ENCODE data around the gene MEIOB. TPM values are rescaled to one million over a fixed set of nuclear protein-coding genes. Genes with fewer than 3 reads are reported as not detected.

The MEIOB gene
- total RNA-seq, 2 donors from 2014 or later: 0.26 TPM; not detected in 1

GRCh38 chr16:1785846-1786170, 86.2 kb downstream of the MEIOB start:
- TF ChIP-seq CTCF (IDR thresholded peaks at IDR 0.05) (no peak), POLR2A (IDR thresholded peaks at IDR 0.05) (no peak)
- Histone ChIP-seq H3K27ac (no peak overlapping the region), H3K4me3 (no peak overlapping the region), H3K4me1 (peaks cover 36% of the 10 kb centered on the region), H3K36me3 (replicated peaks in 1 of 2; ENCODE audit: insufficient read depth in 1 of 2, low read depth in 2 of 2) (peaks cover 0 to 6% of the 10 kb centered on the region in 2 donors), H3K9me3 (no peaks in the 10 kb centered on the region), H3K27me3 (no peaks in the 10 kb centered on the region)
- ATAC-seq (no peak), DNase-seq (peak in 1 of 4 donors; percentile 8)
- intact Hi-C loops (cut with DNase I): no loop called here
- WGBS, 2 donors: 88 to 94% methylated on average over 10 to 14 of the region's 14 CpGs

GRCh38 chr16:1784977-1785845, 86.8 kb downstream of the MEIOB start:
- ATAC-seq: no peak
- no peaks in the 10 kb centered on the region for H3K9me3 ChIP-seq
- H3K27me3 ChIP-seq: no peaks in the 10 kb centered on the region
- H3K4me1 ChIP-seq: peaks cover 42% of the 10 kb centered on the region
- intact Hi-C loops (cut with DNase I): no loop called here
- peaks cover 0 to 6% of the 10 kb centered on the region in 2 donors for H3K36me3 ChIP-seq (replicated peaks in 1 of 2; ENCODE audit: insufficient read depth in 1 of 2, low read depth in 2 of 2)
- peak in 2 of 4 donors; percentile 6 to 9 for DNase-seq
- 75 to 85% methylated on average over 19 to 26 of the region's 26 CpGs for WGBS, 2 donors
- no peak for TF ChIP-seq CTCF (IDR thresholded peaks at IDR 0.05)
- TF ChIP-seq POLR2A (IDR thresholded peaks at IDR 0.05): no peak
- no peak overlapping the region for H3K27ac ChIP-seq
- no peak overlapping the region for H3K4me3 ChIP-seq

Other genes with a start within 250 kb of the MEIOB start
- gene JPT2, start 193.9 kb downstream of the MEIOB start, total RNA-seq: 10 to 100 TPM; 15.5 to 24.4 TPM
- 100 to 1,000 TPM in 1 of 2 donors, 10 to 100 TPM in 1; 79.9 to 103 TPM for gene MAPK8IP3, start 166.0 kb downstream of the MEIOB start, total RNA-seq
- gene NME3, start 100.6 kb downstream of the MEIOB start, total RNA-seq: 100 to 1,000 TPM in 1 of 2 donors, 10 to 100 TPM in 1; 62.8 to 113 TPM
- 10 to 100 TPM; 13.5 to 33.3 TPM for gene EME2, start 99.4 kb downstream of the MEIOB start, total RNA-seq
- 10 to 100 TPM; 51.4 to 99.6 TPM for gene MRPS34, start 99.0 kb downstream of the MEIOB start, total RNA-seq
- 10 to 100 TPM; 95.9 to 97.8 TPM for gene SPSB3, start 89.6 kb downstream of the MEIOB start, total RNA-seq
- gene NUBP2, start 89.2 kb downstream of the MEIOB start, total RNA-seq: 10 to 100 TPM; 61.0 to 72.6 TPM
- gene IGFALS, start 78.5 kb downstream of the MEIOB start, total RNA-seq: 1 to 10 TPM; 5.2 to 9.2 TPM
- gene HAGH, start 45.3 kb downstream of the MEIOB start, total RNA-seq: 10 to 100 TPM; 45.7 to 46.5 TPM
- 10 to 100 TPM; 32.6 to 50.8 TPM for gene FAHD1, start 45.0 kb downstream of the MEIOB start, total RNA-seq
- not detected for gene HS3ST6, start 46.3 kb upstream of the MEIOB start, total RNA-seq
- gene MSRB1, start 71.0 kb upstream of the MEIOB start, total RNA-seq: 10 to 100 TPM; 36.8 to 38.6 TPM
- 10 to 100 TPM in 1 of 2 donors, not detected in 1; 16.5 TPM for gene RPL3L, start 82.5 kb upstream of the MEIOB start, total RNA-seq
- 10 to 100 TPM; 39.2 to 86.1 TPM for gene NDUFB10, start 87.4 kb upstream of the MEIOB start, total RNA-seq
- gene RPS2, start 92.7 kb upstream of the MEIOB start, total RNA-seq: 1,000 to 10,000 TPM; 2,300 to 2,472 TPM
- gene RNF151, start 94.7 kb upstream of the MEIOB start, total RNA-seq: not detected
- gene TBL3, start 99.9 kb upstream of the MEIOB start, total RNA-seq: 10 to 100 TPM; 38.9 to 40.7 TPM
- gene NOXO1, start 109.3 kb upstream of the MEIOB start, total RNA-seq: not detected
- 10 to 100 TPM; 13.2 to 35.9 TPM for gene GFER, start 112.0 kb upstream of the MEIOB start, total RNA-seq
- 1 to 10 TPM in 1 of 2 donors, under 1 TPM in 1; 0.33 to 1.6 TPM for gene SYNGR3, start 117.8 kb upstream of the MEIOB start, total RNA-seq
- gene ZNF598, start 137.7 kb upstream of the MEIOB start, total RNA-seq: 10 to 100 TPM; 41.0 to 55.4 TPM
- gene NPW, start 147.6 kb upstream of the MEIOB start, total RNA-seq: not detected
- 10 to 100 TPM; 32.7 to 87.3 TPM for gene NHERF2, start 154.7 kb upstream of the MEIOB start, total RNA-seq
- gene NTHL1, start 175.7 kb upstream of the MEIOB start, total RNA-seq: 10 to 100 TPM; 15.2 to 19.7 TPM
- gene TSC2, start 175.8 kb upstream of the MEIOB start, total RNA-seq: 100 to 1,000 TPM in 1 of 2 donors, 10 to 100 TPM in 1; 73.9 to 152 TPM

Measured in body of pancreas (tissue), 4 donors.